Activated CD4-positive, alpha-beta T cell treated with anti-CD3 and anti-CD28 coated beads, Interleukin-2, amount 50 U/mL, for 16 hours (primary cell): Measurements from ENCODE around the gene CCDC88C.
"Not testable (repeated sequence)": the region's sequence is repeated elsewhere in the genome, so short reads cannot be mapped to it uniquely, and the experiment has no call there.

Experiments used
- DNase-seq: peaks from one replicate; pipeline ENCODE4 v3.0.0-alpha.2; 2020

Gene CCDC88C

GRCh38 chr14:91264151-91265150 is 153.2 kb downstream of the CCDC88C start:
- DNase-seq = no peak

- no peak for DNase-seq
These were observed 154.3 kb downstream of the CCDC88C start for GRCh38 chr14:91263329-91263728.

- no peak for DNase-seq
These were observed 155.6 kb downstream of the CCDC88C start for GRCh38 chr14:91261986-91262549.

- peak; percentile 81 for DNase-seq
These were observed 156.5 kb downstream of the CCDC88C start for GRCh38 chr14:91261115-91261514.

- no peak for DNase-seq
These were observed 158.7 kb downstream of the CCDC88C start for GRCh38 chr14:91258876-91259275.

GRCh38 chr14:91258011-91258618 is 159.5 kb downstream of the CCDC88C start:
- peak; percentile 57 for DNase-seq

GRCh38 chr14:91257328-91258010 is 160.2 kb downstream of the CCDC88C start:
- no peak for DNase-seq

- no peak for DNase-seq
These were observed 161.0 kb downstream of the CCDC88C start for GRCh38 chr14:91256661-91257060.

GRCh38 chr14:91255026-91255695 is 162.5 kb downstream of the CCDC88C start:
- no peak for DNase-seq

- peak; percentile 64 for DNase-seq
These were observed 163.2 kb downstream of the CCDC88C start for GRCh38 chr14:91254461-91254860.

- DNase-seq = no peak
These were observed 163.8 kb downstream of the CCDC88C start for GRCh38 chr14:91253795-91254323.

GRCh38 chr14:91252871-91253794 is 164.5 kb downstream of the CCDC88C start:
- DNase-seq = peak; percentile 49

- DNase-seq = no peak
These were observed 166.7 kb downstream of the CCDC88C start for GRCh38 chr14:91250912-91251311.

- peak; percentile 87 for DNase-seq
These were observed 167.6 kb downstream of the CCDC88C start for GRCh38 chr14:91249841-91250616.

GRCh38 chr14:91246051-91246852 is 171.4 kb downstream of the CCDC88C start:
- DNase-seq = peak; percentile 95

GRCh38 chr14:91245616-91246015 is 172.0 kb downstream of the CCDC88C start:
- DNase-seq = not testable (repeated sequence)

- DNase-seq = peak; percentile 92
These were observed 172.6 kb downstream of the CCDC88C start for GRCh38 chr14:91245029-91245428.

GRCh38 chr14:91244501-91244901 is 173.1 kb downstream of the CCDC88C start, which contains the start of gene GPR68:
TSS of gene GPR68 (minus strand) at chr14:91244704. CDS start at chr14:91235050, 9,654 bp downstream.
- DNase-seq = peak; percentile 61

GRCh38 chr14:91243074-91243471 is 174.5 kb downstream of the CCDC88C start:
- no peak for DNase-seq
